Measurements from ENCODE around the gene ADCY1.
"Not testable (repeated sequence)": the region's sequence is repeated elsewhere in the genome, so short reads cannot be mapped to it uniquely, and the experiment has no call there.

The ADCY1 gene

DNA sequence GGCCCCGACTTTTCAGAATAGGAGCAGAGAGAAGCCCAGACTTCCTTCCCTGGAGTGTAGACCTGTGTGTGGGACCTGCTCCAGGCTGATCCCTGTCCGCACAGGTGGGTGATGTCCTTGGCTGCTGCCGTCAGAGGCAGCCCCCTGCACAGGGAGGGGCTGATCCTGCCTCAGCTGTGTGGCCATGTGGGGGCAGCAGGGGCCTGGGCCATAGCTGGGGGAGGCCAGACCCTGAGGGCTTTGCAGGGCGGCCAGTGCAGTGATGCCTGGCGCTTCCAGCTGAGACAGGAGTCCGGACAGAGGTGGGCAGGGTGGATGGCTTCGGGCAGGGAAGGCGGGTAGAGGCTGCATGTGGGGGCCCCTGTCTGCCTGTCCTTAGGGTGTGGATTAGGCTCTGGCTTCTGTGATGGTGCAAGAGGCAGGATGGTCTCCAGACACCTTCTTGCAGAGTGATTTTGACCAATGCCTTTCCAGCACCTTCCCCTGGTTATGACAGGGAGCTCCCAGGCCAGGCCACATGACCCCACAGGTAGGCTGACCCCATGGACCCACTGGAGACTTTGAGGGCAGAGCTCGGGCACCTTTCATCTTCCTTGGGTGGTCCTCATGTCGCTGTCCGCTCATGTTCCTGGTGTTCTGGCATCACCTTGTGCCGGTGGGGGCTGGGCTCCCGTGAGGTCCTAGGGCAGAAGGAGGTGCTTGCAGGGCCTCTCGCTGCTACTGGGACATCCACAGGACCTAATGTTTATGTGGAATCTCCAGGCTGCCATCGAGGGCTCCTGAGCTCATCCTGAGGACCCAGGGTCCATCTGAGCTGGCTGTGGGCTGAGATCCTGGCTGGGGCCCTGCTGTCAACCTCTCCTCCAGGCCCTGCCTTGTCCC is 141.5 kb downstream of the ADCY1 start:
- no peak for DNase-seq

DNA sequence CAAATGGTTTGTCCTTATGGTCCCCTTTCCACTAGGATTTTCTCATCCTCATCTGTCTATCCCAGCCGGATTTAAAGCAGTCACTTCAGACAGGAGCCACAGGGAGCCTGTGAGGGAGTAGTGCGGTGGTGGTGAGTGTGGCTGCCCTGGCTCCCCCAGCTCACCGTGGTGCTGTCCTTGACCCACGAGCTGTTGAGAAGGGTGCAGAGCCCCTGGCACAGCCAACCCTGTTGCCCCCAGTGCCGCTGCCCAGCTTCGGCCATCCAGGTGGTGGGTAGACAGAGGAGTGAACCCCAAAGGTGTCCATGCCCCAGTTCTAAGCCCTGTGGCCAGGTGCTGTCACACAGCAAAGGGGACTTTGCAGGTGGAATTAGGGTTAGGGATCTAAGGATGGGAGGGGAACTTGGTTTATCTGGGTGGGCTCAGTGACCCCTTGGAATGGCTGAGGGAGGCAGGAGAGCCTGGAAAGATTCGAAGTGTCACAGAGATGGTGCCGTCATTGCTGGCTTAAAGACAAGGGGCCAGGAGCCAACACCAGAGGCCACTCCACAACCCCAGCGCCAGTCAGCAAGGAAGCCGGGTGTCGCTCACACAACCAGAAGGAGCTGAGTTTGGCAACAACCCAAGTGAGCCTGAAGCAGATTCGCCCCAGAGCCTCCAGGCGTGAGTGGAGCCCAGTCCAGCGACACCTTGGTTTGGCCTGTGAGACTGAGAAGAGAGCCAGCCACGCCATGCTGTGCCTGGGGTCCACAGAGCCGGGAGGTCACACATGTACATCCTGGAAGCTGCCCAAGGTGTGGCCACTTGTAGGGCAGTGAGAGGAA is 142.4 kb downstream of the ADCY1 start:
- DNase-seq: no peak

DNA sequence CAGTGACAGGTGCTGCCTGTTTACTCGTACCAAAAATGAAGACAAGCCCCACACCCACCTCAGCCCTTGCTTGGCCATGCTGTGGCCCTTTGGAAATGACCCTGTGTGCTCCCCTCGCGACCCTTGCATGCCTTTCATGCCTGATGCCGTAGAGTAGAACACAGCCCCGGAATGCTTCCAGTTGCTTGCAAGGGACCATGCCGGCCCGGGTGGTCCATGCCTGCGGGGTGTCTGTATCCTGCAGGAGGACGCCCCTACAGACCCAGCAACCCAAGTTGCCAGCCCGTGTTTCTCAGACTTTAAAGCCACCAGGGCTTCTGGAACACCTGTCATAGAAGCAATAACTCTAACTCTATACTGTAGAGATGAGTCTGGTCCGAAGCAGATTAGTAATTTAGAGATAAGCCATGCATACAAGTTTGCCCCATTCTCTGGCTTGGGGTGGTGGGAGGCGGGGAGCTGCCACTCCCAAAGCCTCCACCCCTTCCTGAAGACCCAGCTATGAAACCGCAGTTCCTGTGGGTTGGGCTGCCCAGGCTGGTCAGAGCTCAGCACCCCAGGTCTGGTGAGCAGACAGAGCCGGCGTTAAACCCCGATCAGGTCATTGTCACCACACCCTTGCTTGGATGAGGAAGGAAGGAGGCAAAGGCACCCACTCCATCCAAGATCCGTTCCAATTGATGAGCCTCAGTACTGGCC is 143.5 kb downstream of the ADCY1 start:
- DNase-seq: no peak

DNA sequence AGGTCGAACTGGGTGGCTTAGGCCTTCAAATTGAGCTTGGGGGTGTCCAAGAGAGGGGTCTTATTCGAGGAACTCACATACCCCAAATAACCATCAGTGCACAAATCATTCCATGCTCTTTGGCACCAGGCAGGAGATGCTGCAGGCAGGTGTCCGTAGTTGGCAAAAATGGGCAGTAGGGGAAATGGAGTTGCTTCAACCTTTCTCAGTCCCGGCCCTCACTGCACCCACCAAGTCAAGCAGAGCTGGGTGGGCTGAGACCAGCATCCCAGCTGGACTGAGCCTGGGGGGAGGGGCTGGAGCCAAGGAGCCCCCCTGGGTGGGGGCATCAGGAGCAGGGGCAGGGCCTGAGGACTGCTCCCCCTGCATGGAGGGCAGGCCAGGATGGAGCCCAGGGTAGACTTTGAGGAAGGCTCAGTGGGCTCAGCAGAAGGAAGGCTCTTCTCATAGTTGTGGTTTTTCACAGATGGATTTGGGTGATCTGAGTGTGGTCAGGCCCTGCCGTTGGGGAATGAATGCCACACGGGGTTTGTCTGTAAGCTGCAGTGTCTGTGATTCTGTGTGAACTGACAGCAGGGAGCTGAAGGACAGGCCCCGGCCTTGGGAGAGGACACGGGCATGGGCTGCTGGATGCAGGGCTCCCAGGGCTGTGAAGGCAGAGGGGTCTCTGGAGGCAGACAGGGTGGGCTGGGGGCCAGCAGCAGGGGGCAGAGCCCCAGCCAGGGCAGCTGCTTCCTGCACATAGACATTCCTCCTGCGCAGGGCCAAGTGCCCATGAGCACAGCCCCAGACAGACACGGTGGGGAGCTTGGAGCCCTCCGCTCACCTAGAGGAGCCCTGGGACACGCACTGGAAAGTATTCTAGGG is 144.5 kb downstream of the ADCY1 start:
- no peak for DNase-seq

DNA sequence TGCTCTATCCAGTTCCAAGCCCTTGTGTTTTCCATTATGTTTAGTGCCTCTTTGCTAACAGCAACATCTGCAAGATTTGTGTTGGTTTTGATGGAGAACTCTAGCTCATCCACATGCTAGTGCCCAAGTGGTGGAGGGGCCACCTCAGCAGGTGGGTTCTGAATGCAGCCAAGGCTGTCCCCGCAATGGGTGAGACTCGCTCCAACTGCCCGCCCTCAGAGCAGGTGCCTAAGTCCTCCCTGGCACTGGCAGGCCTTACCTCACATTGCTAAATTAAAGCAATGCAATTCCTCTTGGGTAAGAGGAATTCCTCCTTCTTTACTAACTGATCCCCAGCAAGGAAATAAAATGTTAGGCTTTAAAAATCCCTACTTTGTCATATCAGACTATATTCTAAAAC is 146.8 kb downstream of the ADCY1 start:
- no peak for DNase-seq

DNA sequence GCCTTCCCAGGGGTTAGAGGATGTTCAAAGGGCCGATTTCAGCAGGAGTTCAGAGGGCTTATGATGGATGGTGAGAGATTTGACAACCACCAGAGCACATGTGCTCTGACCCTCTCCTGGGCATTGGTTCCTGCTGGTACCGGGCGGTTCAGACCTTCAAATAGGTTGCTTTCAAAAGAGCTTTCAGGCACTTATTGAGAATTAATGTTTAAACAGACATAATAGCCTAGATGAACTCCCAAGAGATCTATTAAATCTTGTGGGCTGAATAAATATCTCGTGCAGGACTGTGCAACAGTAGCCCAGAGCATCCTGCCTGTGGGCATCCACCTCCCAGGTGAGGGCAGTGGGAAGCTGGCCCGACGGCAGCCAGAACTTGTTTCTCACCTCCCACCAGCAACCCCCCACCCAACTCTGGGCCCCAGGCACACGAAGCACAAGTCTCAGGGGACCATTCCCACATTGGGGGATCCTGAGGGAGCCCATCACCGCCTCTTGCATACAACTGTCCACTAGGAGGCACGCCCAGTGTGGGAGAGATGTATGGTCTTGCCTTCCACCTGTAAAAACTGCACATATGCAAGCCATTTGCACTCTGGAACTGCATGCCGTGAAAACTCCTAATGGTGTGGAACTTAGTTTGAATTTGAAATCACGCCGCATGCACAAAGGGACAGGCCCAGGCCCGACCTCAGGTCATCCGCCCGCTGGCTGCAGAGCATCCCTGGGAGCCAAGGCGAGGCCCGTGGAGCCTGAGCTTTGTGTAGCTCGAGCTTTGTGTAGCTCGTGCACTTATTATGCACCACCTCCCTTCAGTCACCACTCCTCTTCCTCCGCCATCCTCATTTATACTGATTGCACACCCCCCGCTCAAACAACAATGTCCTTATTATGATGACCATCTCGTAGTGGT is 147.8 kb downstream of the ADCY1 start:
- no peak for DNase-seq

DNA sequence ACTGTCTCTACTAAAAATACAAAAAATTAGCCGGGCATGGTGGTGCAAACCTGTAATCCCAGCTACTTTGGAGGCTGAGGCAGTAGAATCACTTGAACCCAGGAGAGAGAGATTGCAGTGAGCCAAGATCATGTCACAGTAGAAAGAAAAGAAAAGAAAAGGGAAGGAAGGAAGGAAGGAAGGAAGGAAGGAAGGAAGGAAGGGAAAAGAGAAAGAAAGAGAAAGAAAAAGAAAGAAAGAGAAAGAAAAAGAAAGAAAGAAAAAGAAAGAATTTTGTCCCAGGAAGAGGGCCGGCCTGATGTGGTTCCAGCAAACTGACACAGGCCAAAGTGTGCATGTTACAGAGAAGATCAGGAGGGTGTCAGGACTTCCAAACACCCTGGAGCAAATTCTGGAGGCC is 151.1 kb downstream of the ADCY1 start:
- not testable (repeated sequence) for DNase-seq

DNA sequence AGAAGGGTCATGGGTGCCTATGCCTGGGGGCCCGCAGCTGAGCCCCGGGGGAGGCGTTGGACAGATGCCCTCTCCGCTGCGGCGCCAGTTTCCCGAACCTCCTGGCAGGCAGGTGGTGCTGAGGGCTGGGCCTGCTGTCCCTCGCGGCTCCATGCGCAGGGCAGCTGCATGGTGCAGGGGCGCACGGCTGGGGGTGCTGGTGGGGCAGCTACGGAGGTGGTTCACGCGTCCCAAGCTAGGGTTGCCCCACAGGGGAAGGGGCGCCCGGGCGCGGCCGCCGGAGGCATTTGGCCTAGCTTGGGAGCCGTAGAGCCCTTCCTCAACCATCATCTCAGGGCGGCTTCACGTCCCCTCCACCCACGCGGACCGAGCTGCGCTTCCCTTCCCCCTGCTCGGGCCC is 152.7 kb downstream of the ADCY1 start:
- no peak for DNase-seq

DNA sequence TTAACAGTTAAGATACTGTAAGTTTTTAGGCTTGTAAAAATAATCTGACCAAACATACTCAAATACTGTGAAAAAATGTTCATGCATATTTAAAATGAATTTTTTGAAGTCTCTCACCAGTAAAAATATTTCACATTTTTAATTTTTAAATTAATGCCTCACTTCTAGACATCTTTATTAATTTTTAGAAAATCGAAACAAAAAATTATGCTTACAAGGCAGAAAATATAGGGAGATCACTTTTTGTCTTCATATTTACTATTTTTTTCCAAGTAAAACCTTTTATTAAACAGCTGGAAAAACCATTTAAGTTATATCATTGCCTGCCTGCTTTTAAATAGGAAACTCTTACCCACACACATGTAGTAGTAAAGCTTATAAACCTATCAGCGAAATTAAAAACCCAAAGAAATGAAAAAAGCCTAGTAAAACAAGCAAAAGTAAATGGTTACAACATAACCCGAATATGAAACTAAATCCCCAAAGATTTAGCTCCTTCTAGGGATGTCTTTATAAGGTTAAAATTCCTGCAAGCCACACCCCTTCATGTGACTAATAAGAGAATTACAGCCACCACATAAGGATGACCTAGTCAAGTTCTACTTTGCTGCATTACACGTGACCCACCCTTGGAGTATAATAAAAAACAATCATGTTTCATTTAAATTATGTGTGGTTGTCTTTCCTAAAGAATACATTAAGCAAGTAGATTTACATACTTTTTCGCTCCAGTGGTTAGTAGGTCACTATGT is 157.7 kb downstream of the ADCY1 start:
- DNase-seq: not testable (repeated sequence)

DNA sequence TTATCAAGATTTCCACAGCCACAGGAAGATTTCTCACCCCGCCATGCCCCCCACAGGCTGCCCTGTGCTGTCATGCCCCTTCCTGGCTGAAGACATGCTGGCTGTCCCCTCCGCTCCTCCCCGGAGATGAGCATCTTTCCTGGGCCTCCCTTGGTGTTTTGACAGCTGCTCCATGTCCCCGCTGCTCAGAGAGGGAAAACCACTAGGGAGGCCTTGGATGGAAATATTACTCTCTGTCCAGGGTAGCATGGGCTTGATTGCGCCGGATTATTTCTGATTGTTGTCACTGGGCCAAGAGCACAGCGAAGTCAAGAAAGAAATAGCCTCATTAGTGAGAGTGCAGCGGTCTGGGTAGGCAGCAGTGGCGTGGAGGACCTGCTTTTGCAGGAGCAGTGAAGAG is 164.8 kb downstream of the ADCY1 start:
- not testable (repeated sequence) for DNase-seq

DNA sequence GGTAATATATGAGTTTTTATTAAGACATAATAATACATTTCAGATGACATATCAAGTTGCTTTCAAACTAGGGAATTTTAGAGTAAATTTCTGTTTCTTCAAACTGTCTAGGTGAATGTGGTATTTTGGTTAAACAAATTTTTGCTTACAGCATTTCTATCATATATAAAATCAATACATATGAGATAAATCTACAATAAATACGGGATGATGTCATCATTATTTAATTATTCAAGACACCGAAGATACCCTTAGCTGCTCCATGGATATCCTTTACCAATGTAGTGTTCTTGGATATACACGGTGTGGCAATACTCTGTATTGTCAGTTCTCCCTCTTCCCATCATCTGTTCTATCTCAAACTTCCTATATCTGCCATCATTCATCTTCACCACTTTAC is 166.4 kb downstream of the ADCY1 start:
- not testable (repeated sequence) for DNase-seq

DNA sequence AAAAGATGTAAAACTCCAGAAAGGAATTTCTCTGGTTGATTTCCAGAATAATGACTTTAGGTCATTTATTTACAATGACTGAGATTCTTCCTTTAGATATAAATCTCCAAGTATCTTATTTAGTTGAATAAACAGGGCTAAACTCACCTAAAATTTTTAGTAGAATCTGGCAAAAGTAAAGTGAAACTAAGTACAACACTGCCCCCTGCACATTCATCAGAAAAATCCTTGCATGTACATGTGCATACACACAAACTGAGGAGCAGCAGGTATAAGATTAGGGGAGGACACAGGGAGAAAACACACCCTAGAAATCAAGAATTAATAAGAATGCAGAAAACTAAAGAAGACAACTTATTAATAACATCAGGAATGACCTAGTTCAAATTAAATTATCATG is 174.8 kb downstream of the ADCY1 start:
- DNase-seq: not testable (repeated sequence)

DNA sequence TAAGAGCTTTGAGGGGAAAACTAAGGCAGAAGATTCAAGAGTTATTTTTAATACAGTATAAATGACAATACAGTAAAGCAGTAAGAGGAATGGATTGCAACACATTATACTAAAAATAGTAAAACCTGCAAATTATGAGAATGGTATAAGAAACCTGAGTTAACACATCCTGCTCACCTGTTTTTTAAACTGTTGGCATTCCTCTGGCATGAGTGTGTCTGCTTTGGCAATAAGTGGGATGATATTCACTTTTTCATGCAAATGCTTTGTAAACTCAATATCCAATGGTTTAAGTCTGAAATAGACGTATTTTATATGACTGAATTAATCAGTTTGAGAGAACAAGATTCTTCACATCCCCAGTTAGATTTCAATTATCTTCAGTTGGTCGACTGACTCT is 177.2 kb downstream of the ADCY1 start:
- DNase-seq: not testable (repeated sequence)

DNA sequence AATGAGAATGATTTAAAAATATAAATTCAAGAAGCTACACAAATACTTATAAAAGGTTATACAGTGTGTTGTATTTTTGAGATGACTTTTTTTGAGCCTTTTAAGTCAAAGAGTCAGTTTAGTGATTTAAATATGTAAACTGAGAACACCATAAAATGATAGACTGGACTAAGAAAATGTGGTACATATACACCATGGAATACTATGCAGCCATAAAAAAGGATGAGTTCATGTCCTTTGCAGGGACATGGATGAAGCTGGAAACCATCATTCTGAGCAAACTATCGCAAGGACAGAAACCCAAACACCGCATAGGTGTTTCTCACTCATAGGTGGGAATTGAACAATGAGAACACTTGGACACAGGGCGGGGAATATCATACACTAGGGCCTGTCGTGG is 182.2 kb downstream of the ADCY1 start:
- DNase-seq: not testable (repeated sequence)

DNA sequence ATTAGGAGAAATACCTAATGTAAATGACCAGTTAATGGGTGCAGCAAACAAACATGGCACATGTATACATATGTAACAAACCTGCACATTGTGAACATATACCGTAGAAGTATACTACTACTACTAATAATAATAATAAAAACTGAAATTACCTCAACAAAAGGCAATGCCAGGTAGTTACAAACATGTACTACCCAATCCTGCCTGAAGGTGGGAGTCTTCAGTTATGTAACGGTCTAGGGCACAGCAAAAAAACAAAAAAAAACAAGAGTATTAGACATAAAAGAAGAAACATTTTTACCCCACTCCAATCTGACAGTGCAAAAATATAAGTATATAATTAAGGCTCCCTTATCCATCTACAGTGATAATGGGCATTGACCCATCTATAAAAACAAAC is 182.6 kb downstream of the ADCY1 start:
- not testable (repeated sequence) for DNase-seq

DNA sequence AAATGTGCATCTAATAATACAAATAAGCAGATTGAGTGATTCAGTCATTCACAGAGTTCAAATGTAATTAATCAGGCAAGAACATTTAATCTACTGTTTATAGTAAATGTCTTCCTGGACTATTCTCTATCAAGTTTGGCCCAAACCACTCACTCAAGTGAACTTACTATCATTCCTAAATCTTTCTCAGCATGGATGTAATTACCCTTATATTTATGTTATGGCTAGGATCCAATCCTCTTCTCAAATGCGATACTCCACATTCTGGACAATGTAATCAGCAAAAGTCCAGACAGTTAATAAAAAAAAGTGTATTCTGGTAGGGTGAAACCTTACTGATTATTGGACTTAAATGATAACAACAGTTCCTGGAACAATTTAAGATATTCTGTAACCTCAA is 185.3 kb downstream of the ADCY1 start:
- not testable (repeated sequence) for DNase-seq

DNA sequence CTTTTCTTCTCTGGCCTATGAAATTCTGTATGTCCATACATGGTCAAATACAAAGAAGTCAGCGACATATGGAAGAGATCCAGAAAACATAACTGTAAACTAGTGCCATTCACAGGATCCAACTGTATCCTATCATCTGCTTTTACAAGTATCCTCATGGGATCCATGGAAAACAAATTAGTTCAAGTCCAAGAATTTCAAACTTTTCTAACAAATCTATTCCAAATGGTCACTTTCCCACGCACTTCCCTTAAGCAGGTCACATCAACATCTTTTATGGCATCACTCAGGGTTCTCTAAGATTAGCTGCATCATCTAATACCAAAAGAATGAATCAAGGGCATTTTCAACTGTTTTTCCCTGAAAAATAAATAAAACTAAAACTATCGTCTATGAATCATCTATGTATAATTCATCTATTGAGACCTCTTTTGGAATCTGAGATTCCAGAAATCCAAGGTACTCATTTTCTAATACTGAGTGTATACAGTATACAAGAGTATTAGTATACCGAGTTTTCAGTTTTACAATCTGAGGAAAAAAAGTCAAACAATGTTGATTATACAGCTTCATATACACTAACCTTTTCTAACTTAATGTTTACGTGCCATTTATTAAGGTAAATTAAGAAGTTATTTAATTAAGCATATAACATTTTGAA is 187.5 kb downstream of the ADCY1 start:
- not testable (repeated sequence) for DNase-seq

DNA sequence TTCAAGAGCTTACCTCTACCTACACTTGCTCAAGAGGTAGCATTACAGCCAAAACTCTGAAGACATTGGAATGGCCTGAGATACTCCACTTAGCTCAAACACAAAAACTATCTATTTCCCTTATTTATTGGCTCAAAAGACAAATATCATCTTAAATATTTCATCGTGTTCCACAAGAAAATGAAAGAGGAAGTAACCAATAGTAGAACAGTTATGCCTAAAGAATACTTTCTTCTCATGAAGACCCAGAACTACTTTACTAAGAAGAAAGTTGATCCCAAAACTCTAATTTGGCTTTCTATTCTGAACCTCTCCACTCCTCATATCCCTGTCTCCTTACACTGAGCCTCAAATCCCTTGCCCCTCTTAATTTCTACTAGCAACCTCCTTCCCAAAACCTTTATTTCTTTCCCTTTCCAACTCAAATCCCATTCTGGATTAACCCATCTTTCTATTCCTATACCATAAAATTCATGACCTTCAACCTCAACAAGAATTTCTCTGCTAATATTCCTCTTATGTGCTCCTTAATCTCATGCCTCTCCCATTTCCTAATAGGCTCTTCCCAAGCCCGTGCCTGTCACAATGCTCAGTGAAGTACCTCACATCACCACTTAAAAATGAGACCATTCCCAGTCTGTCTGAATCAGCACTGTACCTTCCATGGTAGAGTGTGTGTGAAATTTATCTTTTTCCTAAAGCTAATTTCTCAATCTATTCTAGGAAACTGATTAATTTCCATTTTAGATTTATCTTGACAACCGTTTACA is 188.2 kb downstream of the ADCY1 start:
- DNase-seq: not testable (repeated sequence)

Measured in NCI-H1694 treated with DMSO at 0.1 percent for 48 hours (cell line).